ENCODE data around the gene BBS9. TPM values are rescaled to one million over a fixed set of nuclear protein-coding genes. Genes with fewer than 3 reads are reported as not detected.
A peak's percentile ranks its signal among the peaks of the same experiment; 100 is the strongest.

Gene BBS9
- total RNA-seq, 1 experiment from 2014 or later, result 5.1 TPM

DNA sequence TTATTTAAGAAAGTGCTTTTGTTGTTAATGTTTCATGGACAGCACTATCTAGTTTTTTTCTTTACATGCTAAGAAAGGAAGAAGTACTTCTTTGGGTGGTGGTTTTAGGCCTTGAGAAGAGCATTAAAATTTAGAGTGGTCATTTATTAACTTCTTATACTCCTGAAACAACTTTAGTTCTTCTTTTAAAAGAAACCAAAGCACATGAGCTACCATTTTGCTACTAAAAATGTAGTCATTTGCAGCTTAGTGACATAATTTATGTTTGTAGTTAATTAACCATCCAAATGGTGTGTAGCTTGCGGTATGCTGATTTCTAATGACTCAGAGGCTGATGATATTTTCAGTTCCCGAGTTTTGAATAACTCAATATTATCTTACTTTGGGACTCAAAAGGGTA lies 207.5 kb downstream of the BBS9 start:
- Mint-ChIP-seq H3K4me1 (ENCODE audit: insufficient read depth, unreplicated experiment) (no peaks in the 10 kb centered on the region), H3K27me3 (ENCODE audit: insufficient read depth, unreplicated experiment) (no peaks in the 10 kb centered on the region), H3K36me3 (ENCODE audit: insufficient read depth, unreplicated experiment) (no peaks in the 10 kb centered on the region), H3K9me3 (ENCODE audit: unreplicated experiment) (no peaks in the 10 kb centered on the region), H3K4me3 (ENCODE audit: unreplicated experiment) (no peak overlapping the region), H3K27ac (ENCODE audit: low read depth, unreplicated experiment) (no peak overlapping the region)
- no peak for DNase-seq (ENCODE audit: unreplicated experiment)
- POLR2A ChIA-PET, result no interaction called here
- intact Hi-C loops (cut with micrococcal nuclease), result no loop called here
- CTCF ChIA-PET, result no interaction called here
- BruUV-seq (replicated peaks), result no TSS peak
- no peak for TF ChIP-seq CTCF (IDR thresholded peaks at IDR 0.05; ENCODE audit: unreplicated experiment)

GRCh38 chr7:33339074-33339790 lies 209.9 kb downstream of the BBS9 start:
- no peak for TF ChIP-seq CTCF (IDR thresholded peaks at IDR 0.05; ENCODE audit: unreplicated experiment)
- Mint-ChIP-seq H3K36me3 (ENCODE audit: insufficient read depth, unreplicated experiment) (no peaks in the 10 kb centered on the region), H3K27ac (ENCODE audit: low read depth, unreplicated experiment) (no peak overlapping the region), H3K4me1 (ENCODE audit: insufficient read depth, unreplicated experiment) (no peaks in the 10 kb centered on the region), H3K4me3 (ENCODE audit: unreplicated experiment) (no peak overlapping the region), H3K9me3 (ENCODE audit: unreplicated experiment) (no peaks in the 10 kb centered on the region), H3K27me3 (ENCODE audit: insufficient read depth, unreplicated experiment) (no peaks in the 10 kb centered on the region)
- peak; percentile 4 for DNase-seq (ENCODE audit: unreplicated experiment)
- POLR2A ChIA-PET, result interaction anchor here (0.6 kb wide), 1 partner anchor 17 kb away, joined by 3 read pairs; no protein-coding TSS in a partner anchor
- CTCF ChIA-PET, result interaction anchor here (0.5 to 0.9 kb wide), 2 partner anchors 181 to 556 kb away, joined by 3 to 6 read pairs; no protein-coding TSS in a partner anchor
- no TSS peak for BruUV-seq (replicated peaks)
- intact Hi-C loops (cut with micrococcal nuclease), result no loop called here

- no peak for TF ChIP-seq CTCF (IDR thresholded peaks at IDR 0.05; ENCODE audit: unreplicated experiment)
- intact Hi-C loops (cut with micrococcal nuclease), result no loop called here
- Mint-ChIP-seq H3K9me3 (ENCODE audit: unreplicated experiment) (no peaks in the 10 kb centered on the region), H3K4me3 (ENCODE audit: unreplicated experiment) (no peak overlapping the region), H3K36me3 (ENCODE audit: insufficient read depth, unreplicated experiment) (no peaks in the 10 kb centered on the region), H3K27me3 (ENCODE audit: insufficient read depth, unreplicated experiment) (no peaks in the 10 kb centered on the region), H3K27ac (ENCODE audit: low read depth, unreplicated experiment) (no peak overlapping the region), H3K4me1 (ENCODE audit: insufficient read depth, unreplicated experiment) (no peaks in the 10 kb centered on the region)
- DNase-seq (ENCODE audit: unreplicated experiment), result no peak
- BruUV-seq (replicated peaks), result no TSS peak
- ChIA-PET POLR2A (no interaction called here), CTCF (no interaction called here)
Observed at GRCh38 chr7:33346055-33346454, 216.7 kb downstream of the BBS9 start.

DNA sequence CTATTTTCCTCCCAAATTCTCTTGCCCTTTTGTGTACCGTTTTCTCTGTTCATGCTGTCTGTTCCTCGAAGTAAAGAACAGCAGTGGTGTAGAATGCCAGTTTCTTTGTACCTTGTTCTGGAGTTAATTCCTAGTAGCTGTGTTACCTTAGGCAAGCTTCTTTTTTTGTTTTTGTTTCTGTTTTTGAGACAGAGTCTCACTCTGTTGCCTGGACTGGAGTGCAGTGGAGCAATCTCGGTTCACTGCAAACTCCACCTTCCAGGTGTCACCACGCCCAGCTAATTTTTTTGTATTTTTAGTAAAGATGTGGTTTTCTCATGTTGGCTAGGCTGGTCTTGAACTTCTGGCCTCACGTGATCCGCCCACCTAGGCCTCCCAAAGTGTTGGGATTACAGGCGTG lies 221.2 kb downstream of the BBS9 start:
- Mint-ChIP-seq H3K4me3 (ENCODE audit: unreplicated experiment) (no peak overlapping the region), H3K9me3 (ENCODE audit: unreplicated experiment) (no peaks in the 10 kb centered on the region), H3K27me3 (ENCODE audit: insufficient read depth, unreplicated experiment) (no peaks in the 10 kb centered on the region), H3K27ac (ENCODE audit: low read depth, unreplicated experiment) (no peak overlapping the region), H3K36me3 (ENCODE audit: insufficient read depth, unreplicated experiment) (no peaks in the 10 kb centered on the region), H3K4me1 (ENCODE audit: insufficient read depth, unreplicated experiment) (no peaks in the 10 kb centered on the region)
- no TSS peak for BruUV-seq (replicated peaks)
- TF ChIP-seq CTCF (IDR thresholded peaks at IDR 0.05; ENCODE audit: unreplicated experiment), result no peak
- intact Hi-C loops (cut with micrococcal nuclease), result no loop called here
- ChIA-PET POLR2A (interaction anchor here (0.7 kb wide), 1 partner anchor 53 kb away, joined by 3 read pairs; no protein-coding TSS in a partner anchor), CTCF (interaction anchor here (0.7 to 1.3 kb wide), 3 partner anchors 16 to 22 kb away, joined by 3 read pairs; no protein-coding TSS in a partner anchor)
- no peak for DNase-seq (ENCODE audit: unreplicated experiment)

Measured in MCF 10A (cell line).